Body of pancreas (tissue), 4 donors: ENCODE measurements around the gene APOB. TPM values are rescaled to one million over a fixed set of nuclear protein-coding genes. Genes with fewer than 3 reads are reported as not detected.

Experiments used
- ATAC-seq: fragments of 150-250 bp; one replicate; pipeline ENCODE4 v1.9.1; 2016
- DNase-seq, 4 donors: peaks; one replicate each; pipeline ENCODE4 v3.0.0-alpha.2; 2019
- H3K27ac ChIP-seq, 4 donors: fragments of 200-600 bp; sonication (generic); 1 replicate in 3 of 4; 2 replicates in 1 of 4; pipeline versions ENCODE4 v1.5.1 to v1.6.1; 2016 to 2019; ENCODE audit warnings: mild to moderate bottlenecking in 1 of 4, mixed read lengths in 1 of 4, moderate library complexity in 1 of 4
- H3K27me3 ChIP-seq, 2 donors: fragments of 200-600 bp; sonication (generic); one replicate each; pipeline ENCODE4 v1.6.0; 2016; ENCODE audit warnings: mild to moderate bottlenecking in 1 of 2
- H3K36me3 ChIP-seq, 2 donors: fragments of 200-600 bp; sonication (generic); replicated peaks in 1 of 2; 2 replicates each; pipeline ENCODE4 v1.5.1; 2016; ENCODE audit warnings: low read depth in 2 of 2; ENCODE audit not compliant: insufficient read depth in 1 of 2
- H3K4me1 ChIP-seq: fragments of 200-600 bp; sonication (generic); one replicate; pipeline ENCODE4 v1.6.0; 2016
- H3K4me3 ChIP-seq, 2 donors: fragments of 200-600 bp; sonication (generic); 1 replicate in 1 of 2; 2 replicates in 1 of 2; pipeline ENCODE4 v1.5.1; 2016 to 2019
- H3K9me3 ChIP-seq, 3 donors: fragments of 200-600 bp; sonication (generic); 1 replicate in 2 of 3; 2 replicates in 1 of 3; pipeline ENCODE4 v1.5.1; 2016
- POLR2A ChIP-seq, 3 donors: fragments of 450-650 bp; IDR thresholded peaks; one replicate each; pipeline ENCODE4 v1.6.1; 2016; ENCODE audit warnings: antibody characterized with exemption in 3 of 3, mild to moderate bottlenecking in 2 of 3
- WGBS, 2 donors: methylation state at CpG; one replicate each; pipeline ENCODE4 v1.1.5; 2017; 5-methylcytosine and 5-hydroxymethylcytosine counted together
- intact Hi-C: fragments of 100-400 bp; cut with DNase I; formaldehyde crosslinking; loops from one replicate; pipeline ENCODE4 v1.15.1; 2023
- total RNA-seq, 2 donors: library from RNA; depleted of rRNA; stranded (reverse); fragments of >200 nt; gene quantifications; one replicate each; pipeline ENCODE4 v1.1.0, GENCODE V29; 2016
- TF ChIP-seq, protein P1 (sequence below), 7 experiments: fragments of 450-650 bp in 4 of 7; fragments of 200-600 bp in 3 of 7; sonication (generic) in 3 of 7; IDR thresholded peaks; one replicate each; pipeline ENCODE4 v1.5.1; 2016 to 2019; ENCODE audit warnings: antibody characterized with exemption in 7 of 7

APOB gene
- total RNA-seq, 2 donors from 2014 or later, result 0.66 to 0.78 TPM

DNA sequence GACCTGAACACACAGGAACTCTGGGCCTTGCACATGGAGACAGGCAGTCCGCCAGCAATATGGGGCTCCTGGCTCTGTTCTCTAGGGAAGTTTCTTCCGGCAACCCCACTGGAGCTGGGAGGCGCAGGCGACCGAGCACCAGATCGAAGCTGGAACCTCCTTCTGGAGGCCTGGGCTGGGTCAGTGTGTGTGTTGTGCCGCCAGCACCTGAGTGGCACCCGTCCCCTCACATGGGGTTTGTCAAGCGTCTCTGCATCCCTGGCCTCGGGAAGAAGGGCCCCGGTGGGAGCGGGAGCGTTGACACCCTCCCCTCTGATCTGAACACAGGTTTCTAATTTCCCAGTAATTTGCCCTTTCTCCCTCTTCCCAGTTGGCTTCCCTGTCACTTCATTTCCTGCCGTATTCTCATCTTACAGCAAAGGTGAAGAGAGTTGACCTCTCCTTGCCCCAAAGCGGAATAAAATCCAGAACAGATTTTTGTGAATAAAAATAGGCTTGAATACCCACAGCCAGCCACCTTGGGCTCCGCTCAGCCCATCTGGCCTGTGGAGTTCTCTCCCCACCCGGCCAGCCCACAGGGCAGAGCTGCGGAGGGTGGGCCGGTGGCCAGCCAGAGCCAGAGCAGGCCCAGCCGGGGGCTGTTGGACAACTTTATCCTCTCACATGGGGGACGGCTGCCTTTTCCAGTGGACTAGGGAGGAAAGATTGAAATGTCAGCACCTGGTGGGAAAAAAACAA, 85.9 kb downstream of the APOB start:
- H3K4me1 ChIP-seq, result no peaks in the 10 kb centered on the region
- TF ChIP-seq, protein P1, sequence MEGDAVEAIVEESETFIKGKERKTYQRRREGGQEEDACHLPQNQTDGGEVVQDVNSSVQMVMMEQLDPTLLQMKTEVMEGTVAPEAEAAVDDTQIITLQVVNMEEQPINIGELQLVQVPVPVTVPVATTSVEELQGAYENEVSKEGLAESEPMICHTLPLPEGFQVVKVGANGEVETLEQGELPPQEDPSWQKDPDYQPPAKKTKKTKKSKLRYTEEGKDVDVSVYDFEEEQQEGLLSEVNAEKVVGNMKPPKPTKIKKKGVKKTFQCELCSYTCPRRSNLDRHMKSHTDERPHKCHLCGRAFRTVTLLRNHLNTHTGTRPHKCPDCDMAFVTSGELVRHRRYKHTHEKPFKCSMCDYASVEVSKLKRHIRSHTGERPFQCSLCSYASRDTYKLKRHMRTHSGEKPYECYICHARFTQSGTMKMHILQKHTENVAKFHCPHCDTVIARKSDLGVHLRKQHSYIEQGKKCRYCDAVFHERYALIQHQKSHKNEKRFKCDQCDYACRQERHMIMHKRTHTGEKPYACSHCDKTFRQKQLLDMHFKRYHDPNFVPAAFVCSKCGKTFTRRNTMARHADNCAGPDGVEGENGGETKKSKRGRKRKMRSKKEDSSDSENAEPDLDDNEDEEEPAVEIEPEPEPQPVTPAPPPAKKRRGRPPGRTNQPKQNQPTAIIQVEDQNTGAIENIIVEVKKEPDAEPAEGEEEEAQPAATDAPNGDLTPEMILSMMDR (IDR thresholded peaks at IDR 0.05), result no peak
- no peak for TF ChIP-seq POLR2A (IDR thresholded peaks at IDR 0.05)
- no peaks in the 10 kb centered on the region for H3K9me3 ChIP-seq
- H3K27me3 ChIP-seq, result no peaks in the 10 kb centered on the region
- ATAC-seq (no peak), DNase-seq (no peak)
- no peak overlapping the region for H3K4me3 ChIP-seq
- H3K27ac ChIP-seq, result no peak overlapping the region
- H3K36me3 ChIP-seq, result no peaks in the 10 kb centered on the region
- whole genome bisulfite sequencing, 2 donors, result 70 to 73% methylated on average over 15 to 21 of the region's 21 CpGs
- intact Hi-C loops, result no loop called here

DNA sequence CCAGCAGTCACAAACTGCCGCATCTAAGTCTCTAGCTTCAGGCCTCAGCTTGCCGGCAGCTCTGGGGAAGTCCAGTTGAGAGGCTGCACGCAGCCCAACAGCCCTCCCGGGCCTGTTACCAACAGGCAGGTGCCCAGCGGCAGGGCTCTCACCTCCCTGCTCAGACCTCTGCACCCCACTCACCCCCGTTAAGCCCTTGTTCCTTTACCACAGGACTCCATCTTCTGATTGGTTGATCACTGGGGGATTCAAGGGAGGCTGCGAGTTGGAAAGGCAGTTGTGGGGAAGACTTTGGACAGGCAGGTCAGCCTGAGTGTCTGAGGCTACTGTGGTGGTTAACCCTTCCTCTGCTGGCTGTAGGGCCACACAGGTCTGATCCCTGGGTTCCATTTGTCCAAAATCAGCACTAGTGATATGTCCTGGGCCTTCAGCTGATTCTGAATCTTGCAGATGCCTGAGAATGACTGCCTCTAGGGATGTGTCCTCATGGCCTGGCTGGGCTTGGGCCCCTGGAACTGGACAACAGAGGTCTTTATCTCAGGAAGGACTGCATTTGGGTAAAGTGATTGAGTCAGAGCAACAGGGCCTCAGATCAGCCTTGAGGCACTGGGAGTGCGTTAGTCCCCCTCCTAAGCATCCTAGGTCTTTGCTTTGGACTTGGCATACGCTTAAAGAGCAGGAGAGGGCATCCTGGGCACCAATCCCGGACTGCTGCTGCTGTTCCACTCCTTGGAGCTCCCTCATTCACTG, 88.4 kb downstream of the APOB start:
- intact Hi-C loops, result no loop called here
- H3K36me3 ChIP-seq, result no peaks in the 10 kb centered on the region
- no peak for ATAC-seq
- no peak for DNase-seq
- H3K27me3 ChIP-seq, result no peaks in the 10 kb centered on the region
- no peaks in the 10 kb centered on the region for H3K9me3 ChIP-seq
- no peaks in the 10 kb centered on the region for H3K4me1 ChIP-seq
- TF ChIP-seq, protein P1 (IDR thresholded peaks at IDR 0.05), result no peak
- TF ChIP-seq POLR2A (IDR thresholded peaks at IDR 0.05), result no peak
- WGBS, 2 donors, result 71 to 72% methylated on average over 10 of the region's 10 CpGs
- H3K27ac ChIP-seq, result no peak overlapping the region
- H3K4me3 ChIP-seq, result no peak overlapping the region

DNA sequence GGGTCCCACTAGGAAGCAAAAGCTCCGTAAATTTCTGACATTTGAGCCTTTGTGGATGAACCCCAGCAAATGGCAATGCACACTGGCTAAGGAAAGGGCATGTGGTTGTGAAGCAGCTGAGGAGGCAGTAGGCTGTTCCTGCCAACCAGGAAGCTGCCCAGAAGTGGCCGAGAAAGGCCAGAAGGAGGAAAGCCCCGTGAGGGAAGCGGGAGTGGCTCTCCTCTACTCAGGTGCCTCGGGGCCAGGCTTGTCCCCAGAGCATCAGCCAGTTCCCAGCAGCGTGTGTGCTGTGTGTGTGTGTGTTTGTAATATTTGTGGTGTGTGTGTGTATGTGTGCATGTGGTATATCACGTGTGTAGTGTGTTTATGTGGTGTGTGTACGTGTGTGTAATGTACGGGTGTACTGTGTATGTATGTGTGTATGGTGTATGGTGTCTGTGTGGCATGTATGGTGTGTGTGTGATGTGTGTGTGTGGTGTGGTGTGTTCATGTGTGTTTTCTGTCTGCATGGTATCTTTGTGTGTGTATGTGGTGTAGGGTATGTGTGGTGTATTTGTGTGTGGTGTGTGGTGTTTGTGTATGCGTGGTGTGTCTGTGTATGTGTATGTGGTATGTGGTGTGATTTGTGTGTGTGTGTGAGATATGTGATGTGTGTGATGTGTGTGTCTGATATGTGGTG, 90.6 kb downstream of the APOB start:
- TF ChIP-seq, protein P1 (IDR thresholded peaks at IDR 0.05), result no peak
- TF ChIP-seq POLR2A (IDR thresholded peaks at IDR 0.05), result no peak
- Histone ChIP-seq H3K4me3 (no peak overlapping the region), H3K4me1 (no peaks in the 10 kb centered on the region), H3K27ac (no peak overlapping the region), H3K27me3 (no peaks in the 10 kb centered on the region), H3K36me3 (no peaks in the 10 kb centered on the region), H3K9me3 (no peaks in the 10 kb centered on the region)
- ATAC-seq (no peak), DNase-seq (no peak)
- intact Hi-C loops, result no loop called here
- WGBS, 2 donors, result 63 to 71% methylated on average over 10 of the region's 10 CpGs

Other genes with a start within 250 kb of the APOB start
- 10 to 100 TPM in 1 of 2 donors, 1 to 10 TPM in 1; 6.9 to 10.6 TPM for gene LDAH, start 221.0 kb downstream of the APOB start, total RNA-seq
- gene TDRD15, start 79.9 kb upstream of the APOB start, total RNA-seq, result under 1 TPM in 1 of 2 donors, not detected in 1; 0.33 TPM